ENCODE data around the gene IGF2BP2. TPM values are rescaled to one million over a fixed set of nuclear protein-coding genes. Genes with fewer than 3 reads are reported as not detected.

The IGF2BP2 gene
- total and polyA plus RNA-seq, 9 of the 15 experiments (the other 6 are each of a cell fraction or from before 2014, with no cell fraction given), result 3.2 to 59.6 (median 30.5) TPM

GRCh38 chr3:185858502-185859225 lies 33.8 kb upstream of the IGF2BP2 start:
- in situ Hi-C loops (cut with MboI) (no loop called here), intact Hi-C loops (cut with micrococcal nuclease) (no loop called here)
- TF ChIP-seq ZNF444 (CRISPR knock-in tag; IDR thresholded peaks at IDR 0.05), result no peak
- no peak for TF ChIP-seq FOSL1 (tag; conservative IDR thresholded peaks at IDR 0.05)
- TF ChIP-seq ELF1 (tag; IDR thresholded peaks at IDR 0.05), result no peak
- TF ChIP-seq ZNF239 (CRISPR knock-in tag; IDR thresholded peaks at IDR 0.05), result no peak
- TF ChIP-seq BCLAF1 (IDR thresholded peaks at IDR 0.05; ENCODE audit: borderline replicate concordance in 1 of 2, control insufficient read depth in 1 of 2, low read depth in 2 of 2, low read length in 1 of 2), result no peak
- no peak for TF ChIP-seq GATA2 (CRISPR knock-in tag; IDR thresholded peaks at IDR 0.05)
- TF ChIP-seq RAD21 (CRISPR knock-in tag; conservative IDR thresholded peaks at IDR 0.05 in 1 of 2, IDR thresholded peaks at IDR 0.05 in 1 of 2), result no peak
- TF ChIP-seq ARNT (IDR thresholded peaks at IDR 0.05), result no peak
- TF ChIP-seq HNRNPLL (IDR thresholded peaks at IDR 0.05; ENCODE audit: low read depth, low read length, poor library complexity, severe bottlenecking), result no peak
- Histone ChIP-seq H3K4me2 (ENCODE audit: insufficient read depth, low read length) (no peak overlapping the region), H3K4me3 (no peak overlapping the region), H4K20me1 (replicated peaks; ENCODE audit: control insufficient read depth, insufficient read depth, low read length) (no peaks in the 10 kb centered on the region), H3K79me2 (ENCODE audit: control insufficient read depth, insufficient read depth, low read length) (no peaks in the 10 kb centered on the region), H3K27ac (ENCODE audit: extremely low read depth, low read depth, low read length) (no peak overlapping the region), H3K4me1 (replicated peaks in 1 of 2; ENCODE audit: control insufficient read depth in 2 of 2, insufficient read depth in 2 of 2, low read length in 2 of 2) (no peaks in the 10 kb centered on the region), H3K9me3 (replicated peaks; ENCODE audit: control insufficient read depth, insufficient read depth, low read depth, low read length) (no peaks in the 10 kb centered on the region), H3K9me1 (ENCODE audit: control insufficient read depth, insufficient read depth, low read length) (no peaks in the 10 kb centered on the region), H2AFZ (ENCODE audit: low read depth, low read length) (no peak overlapping the region), H3K27me3 (ENCODE audit: control insufficient read depth in 2 of 2, insufficient read depth in 2 of 2, low read length in 2 of 2) (no peaks in the 10 kb centered on the region), H3K9ac (ENCODE audit: insufficient read depth in 1 of 2, low read depth in 2 of 2, low read length in 2 of 2) (no peak overlapping the region), H3K36me3 (ENCODE audit: control insufficient read depth, insufficient read depth, low read length) (no peaks in the 10 kb centered on the region)
- ATAC-seq, result no peak
- BruUV-seq (replicated peaks), result no TSS peak
- FAIRE-seq, result peak; percentile 51
- CTCF ChIA-PET (ENCODE audit: low intra/inter-chr PET ratio), result no interaction called here
- WGBS (ENCODE audit: insufficient coverage, low coverage, missing lambda C conversion rate), result 46% methylated on average over 8 of the region's 8 CpGs
- POLR2A ChIA-PET, result interaction anchor here (0.6 to 1.1 kb wide), 4 partner anchors 9 to 1888 kb away, joined by 3 to 4 read pairs (median 4); no protein-coding TSS in a partner anchor
- DNase-seq (ENCODE audit: extremely low read depth in 1 of 4, low spot score in 3 of 4), result no peak
